Psoas muscle (tissue), 8 donors: ENCODE measurements around the gene MRGPRG. TPM values are rescaled to one million over a fixed set of nuclear protein-coding genes. Genes with fewer than 3 reads are reported as not detected.

Source experiments
- ATAC-seq, 4 donors: fragments of 200-7000 bp; cut with Tn5 transposase; one replicate each; pipeline ENCODE4 v1.9.1; 2020; ENCODE audit warnings: moderate library complexity in 3 of 4, mild to moderate bottlenecking in 2 of 4
- DNase-seq, 2 donors: peaks; one replicate each; pipeline ENCODE4 v3.0.0-alpha.2; 2020
- H3K27ac ChIP-seq: fragments of 200-600 bp; one replicate; pipeline ENCODE4 v1.8.0; 2022
- H3K27me3 ChIP-seq, 3 donors: fragments of 200-600 bp in 1 of 3; one replicate each; pipeline versions ENCODE4 v1.6.1 to v1.8.0; 2013 to 2022; ENCODE audit warnings: low read length in 2 of 3, mild to moderate bottlenecking in 2 of 3, moderate library complexity in 1 of 3; ENCODE audit not compliant: insufficient read depth in 3 of 3
- H3K36me3 ChIP-seq, 2 donors: fragments of 200-600 bp in 1 of 2; one replicate each; pipeline versions ENCODE4 v1.6.1 to v1.8.0; 2013 to 2022; ENCODE audit warnings: low read depth in 1 of 2, mild to moderate bottlenecking in 1 of 2, moderate library complexity in 1 of 2; ENCODE audit not compliant: insufficient read depth in 1 of 2
- H3K4me1 ChIP-seq: fragments of 200-600 bp; one replicate; pipeline ENCODE4 v1.8.0; 2022
- H3K4me3 ChIP-seq: fragments of 200-600 bp; one replicate; pipeline ENCODE4 v1.8.0; 2022; ENCODE audit warnings: mild to moderate bottlenecking
- H3K9me3 ChIP-seq: fragments of 200-600 bp; one replicate; pipeline ENCODE4 v1.8.0; 2022
- WGBS, 3 donors: extraction: QIAGEN DNeasy Blood & Tissue Kit; methylation state at CpG; one replicate each; pipeline versions ENCODE4 v1.1.6 to v1.1.7; 2013; 5-methylcytosine and 5-hydroxymethylcytosine counted together
- intact Hi-C, 2 donors: fragments of 100-400 bp; cut with DNase I; formaldehyde crosslinking; loops; one replicate each; pipeline versions ENCODE4 v1.11.0 to v1.14.2; 2022
- polyA plus RNA-seq, 3 donors: library from polyadenylated mRNA; stranded (reverse); fragments of 200-250 nt; gene quantifications; one replicate each; pipeline ENCODE4 v1.2.3, GENCODE V29; 2013
- total RNA-seq, 4 donors: library from RNA; stranded (reverse); fragmentation: NEBNext Ultra II Directional in 2 of 4; extraction: Animal tissue kit (Norgen Biotek cat#: 25700) in 2 of 4; gene quantifications; one replicate each; pipeline versions ENCODE4 v1.2.1 to v1.2.4, GENCODE V29; 2021 to 2023
- TF ChIP-seq, protein P1 (sequence below): fragments of 200-600 bp; IDR thresholded peaks from one replicate; pipeline ENCODE4 v1.8.0; 2022; ENCODE audit warnings: antibody characterized with exemption
- donor health status: healthy with polysubstance abuse.
- donor health status: DM: no; HTN: no; CAD: no; lungs with moderate emphysema.
- donor health status: Bipolar disorder and iron deficiency.
- donor health status: healthy.
- donor health status: DM: yes; HTN: yes; CAD: no.
- donor health status: DM: no; HTN: no; CAD: no.
- donor health status: DM: no; HTN: no; CAD: no.
- donor health status: DM: yes; HTN: yes; CAD: no.

Gene MRGPRG
- total and polyA plus RNA-seq, 7 donors = not detected

DNA sequence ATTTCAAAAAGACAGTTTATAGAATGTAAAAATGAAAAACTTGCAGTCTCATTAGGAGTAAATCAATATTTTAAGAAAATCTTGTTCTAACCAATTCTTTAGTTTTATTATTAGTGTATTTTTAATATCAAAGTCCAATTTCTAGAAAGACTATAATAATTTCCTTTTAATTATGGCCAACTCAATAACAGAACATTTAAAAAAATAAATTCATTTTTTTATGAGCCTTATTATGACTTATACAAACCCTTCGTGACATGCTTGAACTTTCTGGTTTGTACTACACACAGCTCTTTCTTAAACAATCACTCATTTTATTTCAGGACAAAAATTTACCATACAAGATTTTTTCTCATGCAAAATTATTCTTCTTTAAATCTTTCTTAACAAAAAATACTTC, 25.3 kb upstream of the MRGPRG start:
- TF ChIP-seq, protein P1, sequence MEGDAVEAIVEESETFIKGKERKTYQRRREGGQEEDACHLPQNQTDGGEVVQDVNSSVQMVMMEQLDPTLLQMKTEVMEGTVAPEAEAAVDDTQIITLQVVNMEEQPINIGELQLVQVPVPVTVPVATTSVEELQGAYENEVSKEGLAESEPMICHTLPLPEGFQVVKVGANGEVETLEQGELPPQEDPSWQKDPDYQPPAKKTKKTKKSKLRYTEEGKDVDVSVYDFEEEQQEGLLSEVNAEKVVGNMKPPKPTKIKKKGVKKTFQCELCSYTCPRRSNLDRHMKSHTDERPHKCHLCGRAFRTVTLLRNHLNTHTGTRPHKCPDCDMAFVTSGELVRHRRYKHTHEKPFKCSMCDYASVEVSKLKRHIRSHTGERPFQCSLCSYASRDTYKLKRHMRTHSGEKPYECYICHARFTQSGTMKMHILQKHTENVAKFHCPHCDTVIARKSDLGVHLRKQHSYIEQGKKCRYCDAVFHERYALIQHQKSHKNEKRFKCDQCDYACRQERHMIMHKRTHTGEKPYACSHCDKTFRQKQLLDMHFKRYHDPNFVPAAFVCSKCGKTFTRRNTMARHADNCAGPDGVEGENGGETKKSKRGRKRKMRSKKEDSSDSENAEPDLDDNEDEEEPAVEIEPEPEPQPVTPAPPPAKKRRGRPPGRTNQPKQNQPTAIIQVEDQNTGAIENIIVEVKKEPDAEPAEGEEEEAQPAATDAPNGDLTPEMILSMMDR = no peak
- H3K27me3 ChIP-seq = no peaks in the 10 kb centered on the region
- H3K9me3 ChIP-seq = no peaks in the 10 kb centered on the region
- H3K4me3 ChIP-seq = no peak overlapping the region
- H3K36me3 ChIP-seq = no peaks in the 10 kb centered on the region
- intact Hi-C loops = no loop called here
- DNase-seq (no peak), ATAC-seq (no peak)
- no peaks in the 10 kb centered on the region for H3K4me1 ChIP-seq
- WGBS, 3 donors = 93 to 96% (median 95%) methylated on average over 1 of the region's 1 CpG
- H3K27ac ChIP-seq = no peak overlapping the region

DNA sequence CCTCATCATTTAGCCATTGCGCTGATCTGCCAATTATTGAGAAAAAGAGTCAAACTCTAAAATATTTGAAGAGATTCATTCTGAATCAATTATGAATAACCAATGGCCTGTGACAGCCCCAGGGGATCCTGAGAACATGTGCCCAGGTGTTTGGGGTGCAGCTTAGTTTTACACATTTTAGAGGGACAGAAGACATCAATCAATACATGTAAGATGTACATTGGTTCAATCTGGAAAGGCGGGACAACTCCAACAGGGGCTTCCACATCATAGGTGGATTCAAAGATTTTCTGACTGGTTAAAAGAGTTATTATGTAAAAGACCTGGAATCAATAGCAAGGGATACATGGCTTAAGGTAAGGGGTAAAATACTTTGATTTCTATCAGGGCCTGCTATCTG, 18.5 kb upstream of the MRGPRG start:
- no peaks in the 10 kb centered on the region for H3K36me3 ChIP-seq
- intact Hi-C loops = no loop called here
- no peak overlapping the region for H3K27ac ChIP-seq
- TF ChIP-seq, protein P1 = no peak
- WGBS, 3 donors = 86 to 93% (median 89%) methylated on average over 2 of the region's 2 CpGs
- ATAC-seq (no peak), DNase-seq (no peak)
- peaks cover 0 to under 1% (median 0%) of the 10 kb centered on the region in 3 donors for H3K27me3 ChIP-seq
- no peaks in the 10 kb centered on the region for H3K4me1 ChIP-seq
- H3K9me3 ChIP-seq = no peaks in the 10 kb centered on the region
- no peak overlapping the region for H3K4me3 ChIP-seq

DNA sequence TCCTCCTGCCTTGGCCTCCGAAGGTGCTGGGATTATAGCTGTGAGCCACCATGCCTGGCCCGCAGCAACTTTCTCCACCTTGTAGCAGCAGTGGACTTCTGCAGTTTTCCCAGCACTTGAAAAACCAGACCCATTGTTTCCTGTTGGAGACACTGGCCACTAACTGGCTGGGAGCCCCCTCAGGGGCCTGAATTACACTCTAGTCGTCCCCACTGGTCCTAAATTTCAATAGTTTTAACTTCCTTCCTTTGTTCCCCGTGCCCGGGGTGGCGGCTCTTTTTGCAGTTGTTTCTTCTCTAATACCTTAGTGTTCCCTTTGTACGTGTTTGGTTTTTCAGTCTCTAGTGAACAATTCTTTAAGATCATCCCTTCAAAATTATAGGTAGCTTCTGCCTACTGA, 16.2 kb upstream of the MRGPRG start:
- Histone ChIP-seq H3K27me3 (peaks cover 0 to 17% (median 2%) of the 10 kb centered on the region in 3 donors), H3K36me3 (no peaks in the 10 kb centered on the region), H3K4me1 (no peaks in the 10 kb centered on the region), H3K4me3 (no peak overlapping the region), H3K27ac (no peak overlapping the region), H3K9me3 (no peaks in the 10 kb centered on the region)
- TF ChIP-seq, protein P1 = no peak
- DNase-seq (no peak), ATAC-seq (no peak)
- intact Hi-C loops = no loop called here
- 52 to 82% (median 68%) methylated on average over 7 of the region's 7 CpGs for WGBS, 3 donors

DNA sequence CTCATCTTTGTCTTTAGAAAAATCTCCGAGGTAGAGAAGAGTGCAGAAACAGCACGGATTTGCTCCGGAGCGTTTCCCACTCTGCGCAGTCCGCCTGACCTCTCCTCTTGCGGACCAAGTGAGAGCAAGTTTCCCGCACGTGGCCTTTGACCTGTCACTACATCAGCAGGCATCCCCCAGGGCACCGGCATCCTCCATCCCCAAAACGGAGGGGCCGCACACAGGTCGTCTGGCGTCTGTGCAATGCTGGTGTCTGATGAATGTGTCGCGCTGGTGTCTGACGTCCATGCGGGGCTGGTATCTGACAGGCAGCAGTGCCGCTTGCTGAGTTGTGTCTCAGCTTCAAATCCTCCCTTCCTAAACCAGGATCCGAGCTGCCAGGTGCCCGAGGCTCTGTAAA, 14.3 kb upstream of the MRGPRG start:
- intact Hi-C loops = no loop called here
- ATAC-seq = no peak

More for the DNA sequence above, 14.3 kb upstream of the MRGPRG start:
- WGBS, 3 donors = 87 to 89% (median 88%) methylated on average over 21 of the region's 21 CpGs
- no peak overlapping the region for H3K4me3 ChIP-seq
- TF ChIP-seq, protein P1 = no peak
- no peak overlapping the region for H3K27ac ChIP-seq
- H3K27me3 ChIP-seq = peaks cover 0 to 26% (median 9%) of the 10 kb centered on the region in 3 donors
- H3K4me1 ChIP-seq = no peaks in the 10 kb centered on the region
- no peak for DNase-seq
- no peaks in the 10 kb centered on the region for H3K36me3 ChIP-seq
- H3K9me3 ChIP-seq = no peaks in the 10 kb centered on the region
